ENCODE results near the gene ATP1A4. TPM values are rescaled to one million over a fixed set of nuclear protein-coding genes. Genes with fewer than 3 reads are reported as not detected.

Gene ATP1A4
- total and polyA plus RNA-seq, 10 of the 15 experiments (the other 5 are each of a cell fraction or from before 2014, with no cell fraction given), result 0.31 to 1.0 (median 0.54) TPM

DNA sequence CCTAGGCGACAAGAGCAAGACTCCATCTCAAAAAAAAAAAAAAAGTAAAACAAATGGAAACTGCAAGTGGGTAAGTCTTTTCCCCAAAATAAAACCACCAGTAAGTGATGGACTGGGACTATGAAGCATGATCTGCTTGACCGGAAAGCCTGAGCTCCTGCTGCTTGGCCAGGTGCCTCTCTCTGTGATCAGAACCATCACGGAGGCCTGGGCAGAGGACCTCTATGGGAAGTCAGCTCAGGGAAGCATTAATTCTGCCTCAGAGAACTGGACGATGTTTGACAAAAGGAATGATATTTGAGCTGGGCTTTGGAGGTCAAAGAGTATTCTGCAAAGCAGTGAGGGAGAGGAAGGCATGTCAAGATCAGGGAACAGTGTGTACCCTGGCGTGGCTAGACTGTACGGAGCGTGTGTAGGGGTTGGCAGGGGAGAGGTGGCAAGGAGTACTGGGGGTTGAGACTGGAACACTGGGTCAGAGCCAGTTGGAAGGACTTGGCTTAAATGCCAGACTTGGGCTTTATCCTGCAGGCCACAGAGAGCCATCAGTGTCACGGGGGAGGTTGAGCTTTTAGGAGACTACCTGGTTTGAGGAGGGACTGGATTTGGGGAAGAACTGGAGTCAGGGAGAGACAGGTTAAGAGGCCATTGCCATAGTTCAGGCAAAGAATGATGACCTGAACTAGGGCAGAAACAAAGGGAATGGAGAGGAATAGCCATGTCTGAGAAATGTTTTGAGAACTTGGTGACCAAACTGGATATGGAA, 19.4 kb upstream of the ATP1A4 start (continued):
- TF ChIP-seq, protein P1, sequence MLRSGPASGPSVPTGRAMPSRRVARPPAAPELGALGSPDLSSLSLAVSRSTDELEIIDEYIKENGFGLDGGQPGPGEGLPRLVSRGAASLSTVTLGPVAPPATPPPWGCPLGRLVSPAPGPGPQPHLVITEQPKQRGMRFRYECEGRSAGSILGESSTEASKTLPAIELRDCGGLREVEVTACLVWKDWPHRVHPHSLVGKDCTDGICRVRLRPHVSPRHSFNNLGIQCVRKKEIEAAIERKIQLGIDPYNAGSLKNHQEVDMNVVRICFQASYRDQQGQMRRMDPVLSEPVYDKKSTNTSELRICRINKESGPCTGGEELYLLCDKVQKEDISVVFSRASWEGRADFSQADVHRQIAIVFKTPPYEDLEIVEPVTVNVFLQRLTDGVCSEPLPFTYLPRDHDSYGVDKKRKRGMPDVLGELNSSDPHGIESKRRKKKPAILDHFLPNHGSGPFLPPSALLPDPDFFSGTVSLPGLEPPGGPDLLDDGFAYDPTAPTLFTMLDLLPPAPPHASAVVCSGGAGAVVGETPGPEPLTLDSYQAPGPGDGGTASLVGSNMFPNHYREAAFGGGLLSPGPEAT (IDR thresholded peaks at IDR 0.05; ENCODE audit: low read depth), result no peak
- no peak for TF ChIP-seq JUND (IDR thresholded peaks at IDR 0.05; ENCODE audit: low read depth, low read length)
- TF ChIP-seq, protein P2, sequence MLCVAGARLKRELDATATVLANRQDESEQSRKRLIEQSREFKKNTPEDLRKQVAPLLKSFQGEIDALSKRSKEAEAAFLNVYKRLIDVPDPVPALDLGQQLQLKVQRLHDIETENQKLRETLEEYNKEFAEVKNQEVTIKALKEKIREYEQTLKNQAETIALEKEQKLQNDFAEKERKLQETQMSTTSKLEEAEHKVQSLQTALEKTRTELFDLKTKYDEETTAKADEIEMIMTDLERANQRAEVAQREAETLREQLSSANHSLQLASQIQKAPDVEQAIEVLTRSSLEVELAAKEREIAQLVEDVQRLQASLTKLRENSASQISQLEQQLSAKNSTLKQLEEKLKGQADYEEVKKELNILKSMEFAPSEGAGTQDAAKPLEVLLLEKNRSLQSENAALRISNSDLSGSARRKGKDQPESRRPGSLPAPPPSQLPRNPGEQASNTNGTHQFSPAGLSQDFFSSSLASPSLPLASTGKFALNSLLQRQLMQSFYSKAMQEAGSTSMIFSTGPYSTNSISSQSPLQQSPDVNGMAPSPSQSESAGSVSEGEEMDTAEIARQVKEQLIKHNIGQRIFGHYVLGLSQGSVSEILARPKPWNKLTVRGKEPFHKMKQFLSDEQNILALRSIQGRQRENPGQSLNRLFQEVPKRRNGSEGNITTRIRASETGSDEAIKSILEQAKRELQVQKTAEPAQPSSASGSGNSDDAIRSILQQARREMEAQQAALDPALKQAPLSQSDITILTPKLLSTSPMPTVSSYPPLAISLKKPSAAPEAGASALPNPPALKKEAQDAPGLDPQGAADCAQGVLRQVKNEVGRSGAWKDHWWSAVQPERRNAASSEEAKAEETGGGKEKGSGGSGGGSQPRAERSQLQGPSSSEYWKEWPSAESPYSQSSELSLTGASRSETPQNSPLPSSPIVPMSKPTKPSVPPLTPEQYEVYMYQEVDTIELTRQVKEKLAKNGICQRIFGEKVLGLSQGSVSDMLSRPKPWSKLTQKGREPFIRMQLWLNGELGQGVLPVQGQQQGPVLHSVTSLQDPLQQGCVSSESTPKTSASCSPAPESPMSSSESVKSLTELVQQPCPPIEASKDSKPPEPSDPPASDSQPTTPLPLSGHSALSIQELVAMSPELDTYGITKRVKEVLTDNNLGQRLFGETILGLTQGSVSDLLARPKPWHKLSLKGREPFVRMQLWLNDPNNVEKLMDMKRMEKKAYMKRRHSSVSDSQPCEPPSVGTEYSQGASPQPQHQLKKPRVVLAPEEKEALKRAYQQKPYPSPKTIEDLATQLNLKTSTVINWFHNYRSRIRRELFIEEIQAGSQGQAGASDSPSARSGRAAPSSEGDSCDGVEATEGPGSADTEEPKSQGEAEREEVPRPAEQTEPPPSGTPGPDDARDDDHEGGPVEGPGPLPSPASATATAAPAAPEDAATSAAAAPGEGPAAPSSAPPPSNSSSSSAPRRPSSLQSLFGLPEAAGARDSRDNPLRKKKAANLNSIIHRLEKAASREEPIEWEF (IDR thresholded peaks at IDR 0.05; ENCODE audit: insufficient replicate concordance, low read depth, low read length), result no peak
- TF ChIP-seq PAX8 (IDR thresholded peaks at IDR 0.05), result no peak
- TF ChIP-seq HDAC6 (IDR thresholded peaks at IDR 0.05; ENCODE audit: unreplicated experiment), result no peak
- no peak for TF ChIP-seq EED (IDR thresholded peaks at IDR 0.05; ENCODE audit: low read depth)
- no peak for TF ChIP-seq STAT3 (IDR thresholded peaks at IDR 0.05; ENCODE audit: low read depth, low read length)
